HG02759 (cell line): ENCODE data around the gene SH3BGRL.

Experiments used
- ATAC-seq: cut with Tn5 transposase; IDR thresholded peaks from one replicate; pipeline ENCODE4 v1.9.1; 2021; ENCODE audit warnings: mild to moderate bottlenecking, moderate library complexity; ENCODE audit not compliant: unreplicated experiment

The SH3BGRL gene

DNA sequence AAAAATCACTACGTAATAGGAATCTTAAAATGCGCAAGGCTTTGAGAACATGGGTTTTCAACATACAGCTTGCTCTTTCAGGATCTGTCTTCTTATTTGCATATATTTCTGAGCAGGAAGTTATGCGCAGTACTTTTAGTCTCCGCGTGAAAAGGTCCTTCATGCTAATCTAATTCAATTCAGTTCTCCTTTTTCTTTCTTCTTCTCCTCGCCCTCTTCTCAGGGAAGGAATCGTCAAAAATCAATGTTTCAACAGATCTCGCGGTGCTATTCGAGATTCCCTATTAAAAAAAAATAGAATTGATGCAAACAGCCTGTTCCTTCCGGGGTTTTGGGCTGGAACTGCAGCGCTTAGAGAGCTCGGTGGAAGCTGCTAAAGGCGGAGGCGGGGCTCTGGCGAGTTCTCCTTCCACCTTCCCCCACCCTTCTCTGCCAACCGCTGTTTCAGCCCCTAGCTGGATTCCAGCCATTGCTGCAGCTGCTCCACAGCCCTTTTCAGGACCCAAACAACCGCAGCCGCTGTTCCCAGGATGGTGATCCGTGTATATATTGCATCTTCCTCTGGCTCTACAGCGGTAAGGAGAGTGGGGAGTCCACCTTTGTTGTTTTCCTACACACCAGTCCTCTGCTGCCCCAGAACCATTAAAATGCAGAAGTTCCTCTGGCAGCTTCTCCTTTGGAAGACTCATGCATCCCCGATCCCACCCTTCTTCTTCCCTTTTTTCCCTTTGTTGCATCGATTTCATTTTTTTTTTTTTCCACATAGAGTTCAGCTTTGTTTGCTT, at the start of gene SH3BGRL, which contains the start of gene HMGN5:
Gene SH3BGRL (plus strand): TSS at position 432 of the 785 bp plus-strand sequence. CDS start 99 bp downstream, at position 531.
Gene HMGN5 (minus strand): TSS at position 243 of the 785 bp plus-strand sequence. CDS start 80,364 bp downstream, outside the sequence.
- peak; percentile 97 for ATAC-seq

DNA sequence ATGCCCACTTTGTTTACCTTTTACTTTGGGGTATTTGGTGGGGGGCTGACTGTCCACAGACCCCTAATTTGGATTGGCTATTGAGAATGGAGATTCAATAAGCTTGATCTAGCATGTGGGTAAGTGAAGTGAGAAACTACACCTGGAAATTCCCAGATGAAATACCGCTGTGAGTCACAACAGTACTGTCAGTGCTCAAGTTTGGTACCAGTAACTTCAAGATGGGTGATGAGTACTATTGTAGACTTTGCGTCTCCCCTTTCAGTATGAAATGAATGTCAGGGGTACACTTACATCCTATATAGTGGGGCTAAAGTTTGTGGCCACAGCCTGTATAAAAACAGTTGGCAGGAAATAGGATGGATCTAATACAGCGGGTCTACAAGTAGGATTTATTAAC, 33.5 kb upstream of the SH3BGRL start:
- no peak for ATAC-seq

- ATAC-seq: no peak
These were observed 27.6 kb upstream of the SH3BGRL start for GRCh38 chrX:81174286-81174685.

GRCh38 chrX:81195259-81195658, 6.6 kb upstream of the SH3BGRL start:
- no peak for ATAC-seq

DNA sequence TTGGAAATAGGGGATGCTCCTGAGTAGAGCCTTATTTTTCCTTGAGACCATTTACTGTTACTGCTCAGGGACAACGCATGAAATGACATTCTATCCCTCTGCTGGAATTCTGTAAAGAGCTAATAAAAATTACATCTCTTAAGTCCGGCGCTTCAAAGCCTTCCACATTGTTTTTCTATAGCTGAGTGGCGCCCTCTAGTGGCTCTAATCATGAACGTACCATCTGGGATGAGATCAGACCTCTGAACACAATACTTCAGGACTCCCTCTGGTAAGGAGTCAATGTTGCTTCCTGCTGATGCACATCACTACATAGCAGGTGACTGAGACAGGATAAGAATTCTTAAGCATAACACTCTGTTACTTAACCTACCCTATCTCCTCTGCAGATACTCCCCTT, 6.2 kb upstream of the SH3BGRL start:
- peak; percentile 91 for ATAC-seq

DNA sequence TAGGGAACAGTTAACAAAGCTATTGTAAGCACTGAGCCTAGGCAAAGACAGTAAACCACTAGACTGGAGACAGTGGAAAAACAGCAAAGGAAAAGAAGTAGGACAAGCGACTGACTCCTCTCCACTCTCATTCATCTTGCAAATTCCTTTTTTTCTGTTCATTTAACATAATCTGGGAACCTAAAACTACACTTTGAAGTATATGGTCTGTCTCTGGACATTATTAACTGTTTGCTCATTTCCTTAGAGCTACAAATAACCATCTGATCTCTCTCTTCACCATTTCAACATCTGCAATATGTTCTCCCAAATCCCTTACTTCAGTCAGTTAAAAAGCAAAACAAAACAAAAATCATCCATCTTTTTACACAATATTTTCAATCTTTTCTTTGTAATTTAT, 831 bp upstream of the SH3BGRL start:
- ATAC-seq: no peak

GRCh38 chrX:81202456-81202819, 536 bp downstream of the SH3BGRL start:
- no peak for ATAC-seq

- ATAC-seq: no peak
These were observed 1.0 kb downstream of the SH3BGRL start for GRCh38 chrX:81202943-81203342.

DNA sequence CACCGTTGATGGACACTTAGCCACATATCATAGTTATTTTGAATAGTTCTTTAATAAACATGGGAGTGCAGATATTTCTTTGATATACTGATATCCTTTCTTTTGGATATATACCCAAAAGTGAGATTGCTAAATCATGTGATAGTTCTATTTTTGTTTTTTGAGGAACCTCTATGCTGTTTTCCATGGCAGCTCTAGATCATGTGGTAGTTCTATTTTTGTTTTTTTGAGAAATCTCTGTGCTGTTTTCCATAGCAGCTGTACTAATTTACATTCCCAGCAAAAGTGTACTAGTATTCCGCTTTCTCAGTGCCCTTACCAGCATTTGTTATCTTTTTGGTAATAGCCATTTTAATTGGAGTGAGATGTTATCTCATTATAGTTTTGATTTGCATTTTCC, 3.6 kb downstream of the SH3BGRL start:
- no peak for ATAC-seq

DNA sequence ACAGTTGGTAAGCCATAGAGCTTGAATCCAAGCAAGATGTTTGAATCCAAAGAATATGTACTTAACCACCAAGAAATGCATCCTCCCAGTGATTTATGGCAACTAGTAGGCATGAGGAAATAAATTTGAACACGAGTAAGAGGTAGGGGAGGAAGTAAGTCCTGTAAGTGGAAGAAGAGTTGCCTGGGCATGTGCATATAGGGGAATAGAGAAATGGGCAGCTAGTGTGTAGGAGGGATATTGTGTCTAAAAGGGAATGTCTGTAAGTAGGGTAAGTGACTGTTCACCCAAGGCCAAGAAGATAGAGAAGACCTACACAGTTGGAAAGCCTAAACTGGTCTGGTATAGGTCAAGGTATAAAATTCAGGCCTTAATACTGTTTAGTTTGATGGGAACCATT, 4.6 kb downstream of the SH3BGRL start:
- ATAC-seq: no peak

GRCh38 chrX:81208916-81209315, 7.0 kb downstream of the SH3BGRL start:
- no peak for ATAC-seq

DNA sequence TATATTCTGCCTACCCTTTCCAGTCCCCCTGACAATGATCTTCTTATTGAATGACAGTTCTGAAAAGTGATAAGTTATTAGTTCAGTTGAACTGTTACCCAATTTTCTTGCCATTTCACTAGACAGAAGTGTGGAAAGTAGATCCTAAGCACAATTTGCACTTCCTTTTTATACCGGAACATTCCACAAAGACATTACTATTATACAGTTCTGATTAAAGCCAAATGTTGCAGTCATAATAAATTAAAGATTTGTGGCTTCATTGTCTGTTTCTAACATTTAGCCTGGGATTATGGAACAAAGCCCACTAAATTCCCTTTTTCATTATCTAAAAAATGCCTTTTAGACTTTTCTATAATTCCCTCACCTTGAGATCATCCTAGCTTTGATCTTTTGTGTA, 13.8 kb downstream of the SH3BGRL start:
- no peak for ATAC-seq

- ATAC-seq: no peak
These were observed 27.3 kb downstream of the SH3BGRL start for GRCh38 chrX:81229229-81229628.

- no peak for ATAC-seq
These were observed 28.0 kb downstream of the SH3BGRL start for GRCh38 chrX:81229901-81230300.

- no peak for ATAC-seq
These were observed 29.6 kb downstream of the SH3BGRL start for GRCh38 chrX:81231476-81231875.

DNA sequence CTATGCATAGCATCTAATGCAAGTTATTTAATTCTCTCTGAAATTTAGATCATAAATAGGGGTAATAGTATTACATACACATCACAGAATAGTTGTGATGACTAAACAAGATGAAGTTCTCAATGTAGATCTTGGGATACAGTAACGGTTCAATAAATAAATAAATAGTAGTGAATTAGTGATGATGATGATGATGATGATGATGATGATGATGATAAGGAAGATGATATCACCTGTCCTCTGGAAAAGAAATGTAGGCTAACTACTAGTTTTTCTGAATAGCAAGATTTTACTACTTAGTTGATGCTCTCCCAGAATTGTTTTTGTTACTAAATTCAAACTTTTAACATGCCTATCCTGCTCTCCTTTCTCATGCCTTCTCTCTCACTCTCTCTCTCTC, 30.3 kb downstream of the SH3BGRL start:
- ATAC-seq: no peak

DNA sequence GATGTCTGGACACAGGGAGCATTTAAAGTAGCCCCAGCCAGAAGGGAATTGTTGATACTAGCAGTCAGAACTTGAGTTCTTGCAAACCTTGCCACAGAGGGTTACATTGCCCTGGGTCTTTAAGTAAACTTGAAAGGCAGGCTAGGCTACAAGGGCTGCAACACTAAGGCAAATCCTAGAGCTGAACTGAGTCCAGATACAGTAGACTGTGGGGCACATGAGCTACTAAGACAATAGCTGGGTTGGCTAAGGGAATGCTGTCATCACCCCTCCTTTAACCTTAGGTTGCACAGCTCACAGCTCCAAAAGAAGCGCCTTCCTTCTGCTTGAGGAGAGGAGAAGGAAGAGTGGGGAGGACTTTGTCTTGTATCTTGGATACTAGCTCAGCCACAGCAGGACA, 35.6 kb downstream of the SH3BGRL start:
- ATAC-seq: no peak

DNA sequence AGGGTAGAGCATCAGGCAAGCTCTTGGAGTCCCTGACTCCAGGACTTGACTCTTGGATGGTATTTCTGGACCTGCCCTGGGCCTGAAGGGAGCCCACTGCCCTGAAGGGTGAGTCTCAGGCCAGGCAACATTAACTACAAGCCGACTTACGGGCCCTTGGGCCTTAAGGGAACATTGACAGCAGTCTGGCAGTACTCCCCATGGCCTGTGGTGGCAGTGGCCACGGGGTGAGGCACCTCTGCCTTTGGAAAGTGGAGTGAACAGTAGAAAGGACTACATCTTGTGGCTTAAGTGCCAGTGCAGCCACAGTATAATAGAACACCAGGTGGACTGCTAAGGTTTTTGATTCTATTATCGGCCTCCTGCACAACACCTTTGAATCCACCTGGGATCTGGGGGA, 36.3 kb downstream of the SH3BGRL start:
- no peak for ATAC-seq

DNA sequence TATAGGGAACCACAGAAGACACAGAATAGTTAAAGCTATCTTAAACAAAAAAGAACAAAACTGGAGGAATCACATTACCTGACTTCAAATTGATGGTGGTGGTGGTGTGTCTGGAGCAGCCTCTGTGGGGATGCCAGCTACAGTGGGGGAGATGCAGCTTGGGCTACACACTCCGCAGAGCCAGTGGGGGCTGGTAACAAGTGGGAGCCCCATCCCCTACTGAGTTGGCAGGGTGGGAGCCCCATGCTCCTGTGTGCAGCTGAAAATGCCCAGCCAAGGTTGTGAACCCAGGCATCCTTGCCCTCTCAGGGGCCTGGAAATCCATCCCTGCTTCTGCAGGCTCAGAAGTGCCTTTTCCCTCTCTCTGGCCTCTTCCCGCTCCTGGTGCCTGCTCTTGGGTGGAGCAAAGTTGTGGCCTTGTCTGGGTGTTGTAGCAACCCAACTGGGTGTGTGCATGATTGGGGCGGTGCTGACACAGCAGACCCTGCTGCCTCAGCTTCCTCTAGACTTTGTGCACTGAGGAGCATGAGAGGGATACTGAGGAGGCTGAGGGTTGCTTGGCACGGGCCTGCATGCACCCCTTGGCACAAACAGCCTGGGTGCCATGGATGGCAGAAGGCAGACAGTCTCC, 38.9 kb downstream of the SH3BGRL start:
- no peak for ATAC-seq

- no peak for ATAC-seq
These were observed 39.9 kb downstream of the SH3BGRL start for GRCh38 chrX:81241753-81242152.

DNA sequence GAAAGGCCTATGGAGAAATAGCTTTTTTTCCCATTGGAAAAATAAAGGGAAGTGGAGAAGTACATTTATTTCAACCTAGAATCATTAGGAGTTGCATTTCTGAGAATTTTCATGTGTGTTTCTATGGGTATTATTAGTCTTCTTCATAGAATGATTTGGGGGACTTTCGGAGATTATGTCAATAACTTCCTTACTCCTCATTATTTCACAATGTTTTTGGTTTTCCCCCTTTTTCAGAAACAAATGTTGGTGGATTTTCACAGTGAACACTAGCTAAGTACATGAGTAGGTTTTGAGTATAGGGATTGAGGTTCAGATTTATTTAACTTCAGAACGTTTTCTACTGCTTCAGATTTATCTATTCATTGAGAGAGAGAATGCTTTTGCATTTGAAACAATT, 54.0 kb downstream of the SH3BGRL start:
- ATAC-seq: no peak

DNA sequence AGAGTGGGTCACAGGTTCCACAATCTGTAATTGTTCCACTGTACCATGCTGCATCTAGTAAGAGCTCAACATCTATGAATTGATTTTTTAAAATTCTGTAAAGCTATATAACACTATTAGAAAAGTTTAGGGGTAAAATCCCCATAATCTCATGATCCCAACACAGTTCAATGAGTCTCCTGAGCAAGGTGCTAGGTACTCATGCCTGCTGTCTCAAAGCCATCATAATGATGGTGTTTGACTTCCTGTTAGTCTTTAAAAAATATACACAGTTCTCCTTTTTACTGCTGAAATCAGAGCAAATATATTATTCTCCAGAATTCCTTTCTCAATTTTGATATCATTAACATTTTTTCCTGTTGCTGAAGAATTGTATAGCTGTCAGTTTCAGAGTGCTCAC, 55.9 kb downstream of the SH3BGRL start:
- no peak for ATAC-seq
